CD4-positive, alpha-beta memory T cell (primary cell): ENCODE results near the gene ZXDC. TPM values are rescaled to one million over a fixed set of nuclear protein-coding genes. Genes with fewer than 3 reads are reported as not detected.
A peak's percentile ranks its signal among the peaks of the same experiment; 100 is the strongest.

Experiments used
- CTCF ChIA-PET: fragments of 350-600 bp; sonication (Branson Sonifier 250); formaldehyde crosslinking; loops from one replicate; lab custom pipeline; 2021; ENCODE audit warnings: inconsistent platforms; ENCODE audit not compliant: partially characterized antibody; lab: Charles Lee
- POLR2A ChIA-PET: fragments of 350-600 bp; sonication (Branson Sonifier 250); formaldehyde crosslinking; loops from one replicate; lab custom pipeline; 2021; ENCODE audit not compliant: partially characterized antibody; lab: Charles Lee
- DNase-seq, 5 donors: peaks; one replicate each; pipeline versions ENCODE4 v3.0.0 to v3.0.0-alpha.2; 2020 to 2022; ENCODE audit warnings: mixed read lengths in 1 of 5
- H3K27ac ChIP-seq: one replicate; pipeline ENCODE4 v1.7.0; 2013; ENCODE audit warnings: low read depth, low read length
- H3K27me3 ChIP-seq: 2 replicates; pipeline ENCODE4 v1.7.0; 2013; ENCODE audit warnings: mild to moderate bottlenecking, low read length, moderate library complexity; ENCODE audit not compliant: insufficient read depth
- H3K36me3 ChIP-seq: 2 replicates; pipeline ENCODE4 v1.7.0; 2013; ENCODE audit warnings: mild to moderate bottlenecking, low read length, moderate library complexity; ENCODE audit not compliant: insufficient read depth
- H3K4me1 ChIP-seq: 2 replicates; pipeline ENCODE4 v1.7.0; 2013; ENCODE audit warnings: mild to moderate bottlenecking, low read length, moderate library complexity; ENCODE audit not compliant: insufficient read depth
- H3K4me3 ChIP-seq, 2 donors: one replicate each; pipeline ENCODE4 v1.7.0; 2013; ENCODE audit warnings: low read length in 2 of 2, mild to moderate bottlenecking in 1 of 2
- H3K9me3 ChIP-seq, 2 donors: one replicate each; pipeline ENCODE4 v1.7.0; 2013; ENCODE audit warnings: low read length in 2 of 2, control low read depth in 1 of 2; ENCODE audit not compliant: control insufficient read depth in 1 of 2
- H3K27ac Mint-ChIP-seq, 7 donors: one replicate each; pipeline ENCODE4 v1.8.0; 2020 to 2021; ENCODE audit warnings: mixed read lengths in 7 of 7, mild to moderate bottlenecking in 6 of 7, inconsistent platforms in 3 of 7, moderate library complexity in 3 of 7
- H3K27me3 Mint-ChIP-seq, 2 donors: one replicate each; pipeline ENCODE4 v1.8.0; 2020 to 2021; ENCODE audit warnings: mixed read lengths in 2 of 2
- H3K36me3 Mint-ChIP-seq, 2 donors: one replicate each; pipeline ENCODE4 v1.8.0; 2020 to 2021; ENCODE audit warnings: mixed read lengths in 2 of 2, inconsistent platforms in 1 of 2, mild to moderate bottlenecking in 1 of 2
- H3K4me1 Mint-ChIP-seq, 4 donors: one replicate each; pipeline ENCODE4 v1.8.0; 2020 to 2021; ENCODE audit warnings: mixed read lengths in 4 of 4, mild to moderate bottlenecking in 1 of 4
- H3K4me3 Mint-ChIP-seq, 8 donors: one replicate each; pipeline ENCODE4 v1.8.0; 2020 to 2021; ENCODE audit warnings: mixed read lengths in 8 of 8, mild to moderate bottlenecking in 7 of 8, moderate library complexity in 6 of 8, inconsistent platforms in 3 of 8
- H3K9me3 Mint-ChIP-seq, 8 donors: one replicate each; pipeline ENCODE4 v1.8.0; 2020 to 2021; ENCODE audit warnings: mixed read lengths in 8 of 8, mild to moderate bottlenecking in 5 of 8, inconsistent platforms in 3 of 8, moderate library complexity in 1 of 8
- intact Hi-C: fragments of 100-400 bp; cut with micrococcal nuclease; formaldehyde crosslinking; loops from one replicate; pipeline ENCODE4 v1.15.1; 2023
- polyA plus RNA-seq, 2 donors: library from polyadenylated mRNA; unstranded; fragments of 300-500 nt; fragmentation: Illumina TruSeq; gene quantifications; one replicate each; pipeline ENCODE4 v1.2.3, GENCODE V29; 2021
- total RNA-seq, 2 experiments: library from RNA; stranded (reverse); gene quantifications; one replicate each; pipeline ENCODE4 v1.2.3, GENCODE V29; 2021

ZXDC gene
- total and polyA plus RNA-seq, 4 experiments from 2014 or later = 10.3 to 66.3 (median 42.9) TPM

GRCh38 chr3:126459111-126459762, 16.5 kb downstream of the ZXDC start:
- intact Hi-C loops = no loop called here
- Histone ChIP-seq H3K4me3 (no peak overlapping the region), H3K9me3 (no peaks in the 10 kb centered on the region), H3K4me1 (no peaks in the 10 kb centered on the region), H3K36me3 (peaks cover 79% of the 10 kb centered on the region), H3K27ac (no peak overlapping the region), H3K27me3 (no peaks in the 10 kb centered on the region)
- ChIA-PET POLR2A (no interaction called here), CTCF (interaction anchor here (0.6 kb wide), 1 partner anchor 74 kb away, joined by 3 read pairs; no protein-coding TSS in a partner anchor)
- Mint-ChIP-seq H3K36me3 (peaks cover 47 to 82% of the 10 kb centered on the region in 2 donors), H3K4me1 (peaks cover 15 to 28% (median 18%) of the 10 kb centered on the region in 4 donors), H3K9me3 (no peaks in the 10 kb centered on the region), H3K27ac (no peak overlapping the region), H3K4me3 (no peak overlapping the region), H3K27me3 (no peaks in the 10 kb centered on the region)
- DNase-seq = no peak

GRCh38 chr3:126456766-126457388, 18.8 kb downstream of the ZXDC start:
- H3K27me3 Mint-ChIP-seq = no peaks in the 10 kb centered on the region
- DNase-seq = no peak
- Histone ChIP-seq H3K4me1 (no peaks in the 10 kb centered on the region), H3K27ac (no peak overlapping the region), H3K4me3 (no peak overlapping the region), H3K36me3 (peaks cover 81% of the 10 kb centered on the region), H3K27me3 (no peaks in the 10 kb centered on the region), H3K9me3 (no peaks in the 10 kb centered on the region)
- intact Hi-C loops = no loop called here
- peaks cover 54 to 82% of the 10 kb centered on the region in 2 donors for H3K36me3 Mint-ChIP-seq
- CTCF ChIA-PET = no interaction called here
- POLR2A ChIA-PET = no interaction called here
- no peaks in the 10 kb centered on the region for H3K9me3 Mint-ChIP-seq
- H3K4me3 Mint-ChIP-seq = no peak overlapping the region
- peak overlapping the region in 1 of 7 donors; percentile 41 for H3K27ac Mint-ChIP-seq
- H3K4me1 Mint-ChIP-seq = peaks cover 15 to 28% (median 18%) of the 10 kb centered on the region in 4 donors

- no peaks in the 10 kb centered on the region for H3K27me3 Mint-ChIP-seq
- intact Hi-C loops = no loop called here
These were observed 19.5 kb downstream of the ZXDC start for GRCh38 chr3:126456211-126456610.

GRCh38 chr3:126454437-126455198, 21.1 kb downstream of the ZXDC start:
- H3K4me3 Mint-ChIP-seq = no peak overlapping the region
- POLR2A ChIA-PET = interaction anchor here (1.5 kb wide), 1 partner anchor 17 kb away, joined by 4 read pairs; no protein-coding TSS in a partner anchor
- intact Hi-C loops = no loop called here
- Histone ChIP-seq H3K4me1 (no peaks in the 10 kb centered on the region), H3K36me3 (peaks cover 72% of the 10 kb centered on the region), H3K9me3 (no peaks in the 10 kb centered on the region), H3K4me3 (no peak overlapping the region), H3K27me3 (no peaks in the 10 kb centered on the region), H3K27ac (no peak overlapping the region)
- peaks cover 10 to 17% (median 12%) of the 10 kb centered on the region in 4 donors for H3K4me1 Mint-ChIP-seq
- peak overlapping the region in 1 of 7 donors; percentile 9 for H3K27ac Mint-ChIP-seq
- H3K36me3 Mint-ChIP-seq = peaks cover 46 to 82% of the 10 kb centered on the region in 2 donors
- DNase-seq = no peak
- H3K9me3 Mint-ChIP-seq = no peaks in the 10 kb centered on the region
- no peaks in the 10 kb centered on the region for H3K27me3 Mint-ChIP-seq
- CTCF ChIA-PET = interaction anchor here (0.6 kb wide), 1 partner anchor 543 kb away, joined by 4 read pairs; no protein-coding TSS in a partner anchor

More at GRCh38 chr3:126456211-126456610, 19.5 kb downstream of the ZXDC start:
- Mint-ChIP-seq H3K4me3 (no peak overlapping the region), H3K4me1 (peaks cover 11 to 23% (median 16%) of the 10 kb centered on the region in 4 donors), H3K36me3 (peaks cover 54 to 82% of the 10 kb centered on the region in 2 donors), H3K9me3 (no peaks in the 10 kb centered on the region), H3K27ac (no peak overlapping the region)
- Histone ChIP-seq H3K36me3 (peaks cover 81% of the 10 kb centered on the region), H3K27me3 (no peaks in the 10 kb centered on the region), H3K4me1 (no peaks in the 10 kb centered on the region), H3K4me3 (no peak overlapping the region), H3K27ac (no peak overlapping the region), H3K9me3 (no peaks in the 10 kb centered on the region)
- ChIA-PET POLR2A (interaction anchor here (1.5 kb wide), 1 partner anchor 15 kb away, joined by 4 read pairs; no protein-coding TSS in a partner anchor), CTCF (no interaction called here)
- DNase-seq = no peak

GRCh38 chr3:126454025-126454424, 21.7 kb downstream of the ZXDC start:
- Mint-ChIP-seq H3K36me3 (peaks cover 45 to 78% of the 10 kb centered on the region in 2 donors), H3K9me3 (no peaks in the 10 kb centered on the region), H3K27me3 (no peaks in the 10 kb centered on the region), H3K27ac (peak overlapping the region in 1 of 7 donors; percentile 1), H3K4me3 (no peak overlapping the region), H3K4me1 (peaks cover 9 to 17% (median 12%) of the 10 kb centered on the region in 4 donors)
- no peaks in the 10 kb centered on the region for H3K27me3 ChIP-seq
- no peak for DNase-seq
- no peak overlapping the region for H3K4me3 ChIP-seq
- CTCF ChIA-PET = no interaction called here
- no peak overlapping the region for H3K27ac ChIP-seq
- H3K9me3 ChIP-seq = no peaks in the 10 kb centered on the region
- H3K4me1 ChIP-seq = no peaks in the 10 kb centered on the region
- POLR2A ChIA-PET = no interaction called here
- intact Hi-C loops = no loop called here
- H3K36me3 ChIP-seq = peaks cover 66% of the 10 kb centered on the region

- H3K27me3 Mint-ChIP-seq = no peaks in the 10 kb centered on the region
- no peaks in the 10 kb centered on the region for H3K27me3 ChIP-seq
- intact Hi-C loops = no loop called here
- H3K9me3 ChIP-seq = no peaks in the 10 kb centered on the region
- H3K4me3 Mint-ChIP-seq = no peak overlapping the region
- ChIA-PET POLR2A (interaction anchor here (1.0 kb wide), 1 partner anchor 13 kb away, joined by 3 read pairs; no protein-coding TSS in a partner anchor), CTCF (no interaction called here)
- H3K4me1 Mint-ChIP-seq = peaks cover 6 to 12% (median 9%) of the 10 kb centered on the region in 4 donors
- no peak overlapping the region for H3K27ac ChIP-seq
- no peak for DNase-seq
- H3K36me3 Mint-ChIP-seq = peaks cover 34 to 80% of the 10 kb centered on the region in 2 donors
- no peaks in the 10 kb centered on the region for H3K4me1 ChIP-seq
- H3K36me3 ChIP-seq = peaks cover 49% of the 10 kb centered on the region
- no peak overlapping the region for H3K4me3 ChIP-seq
- H3K27ac Mint-ChIP-seq = no peak overlapping the region
- no peaks in the 10 kb centered on the region for H3K9me3 Mint-ChIP-seq
These were observed 23.5 kb downstream of the ZXDC start for GRCh38 chr3:126452213-126452612.

- Histone ChIP-seq H3K4me1 (no peaks in the 10 kb centered on the region), H3K9me3 (no peaks in the 10 kb centered on the region), H3K27ac (no peak overlapping the region), H3K4me3 (no peak overlapping the region), H3K36me3 (peaks cover 44% of the 10 kb centered on the region), H3K27me3 (no peaks in the 10 kb centered on the region)
- no peak overlapping the region for H3K4me3 Mint-ChIP-seq
- peaks cover 28 to 77% of the 10 kb centered on the region in 2 donors for H3K36me3 Mint-ChIP-seq
- ChIA-PET POLR2A (interaction anchor here (1.0 kb wide), 1 partner anchor 13 kb away, joined by 3 read pairs; no protein-coding TSS in a partner anchor), CTCF (no interaction called here)
- H3K9me3 Mint-ChIP-seq = no peaks in the 10 kb centered on the region
- DNase-seq = no peak
- H3K27ac Mint-ChIP-seq = peak overlapping the region in 1 of 7 donors; percentile 59
- peaks cover 2 to 10% (median 5%) of the 10 kb centered on the region in 4 donors for H3K4me1 Mint-ChIP-seq
- intact Hi-C loops = no loop called here
- H3K27me3 Mint-ChIP-seq = no peaks in the 10 kb centered on the region
These were observed 24.2 kb downstream of the ZXDC start for GRCh38 chr3:126451511-126451910.
